Transverse colon (tissue), 4 donors: ENCODE data around the gene FAM83C. TPM values are rescaled to one million over a fixed set of nuclear protein-coding genes. Genes with fewer than 3 reads are reported as not detected.

Source experiments
- DNase-seq: peaks from one replicate; pipeline ENCODE4 v3.0.0-alpha.2; 2019
- H3K27ac ChIP-seq, 4 donors: fragments of 200-600 bp; sonication (generic); 2 replicates each; pipeline ENCODE4 v1.5.1; 2016 to 2018; ENCODE audit warnings: inconsistent platforms in 4 of 4
- H3K27me3 ChIP-seq: fragments of 200-600 bp; sonication (generic); 2 replicates; pipeline ENCODE4 v1.5.1; 2017; ENCODE audit warnings: inconsistent platforms
- H3K36me3 ChIP-seq, 4 donors: fragments of 200-600 bp; sonication (generic); 2 replicates each; pipeline ENCODE4 v1.5.1; 2017 to 2019; ENCODE audit warnings: inconsistent platforms in 4 of 4
- H3K4me1 ChIP-seq, 4 donors: fragments of 200-600 bp; sonication (generic); 2 replicates each; pipeline ENCODE4 v1.5.1; 2017 to 2020; ENCODE audit warnings: inconsistent platforms in 4 of 4
- H3K4me3 ChIP-seq, 4 donors: fragments of 200-600 bp; sonication (generic); 1 replicate in 1 of 4; 2 replicates in 3 of 4; pipeline versions ENCODE4 v1.5.1 to v1.6.1; 2017 to 2019; ENCODE audit warnings: inconsistent platforms in 4 of 4
- H3K9me3 ChIP-seq, 2 donors: fragments of 200-600 bp; sonication (generic); 2 replicates each; pipeline ENCODE4 v1.5.1; 2017 to 2019; ENCODE audit warnings: inconsistent platforms in 2 of 2
- CTCF ChIP-seq, 5 experiments: fragments of 200-600 bp in 3 of 5; fragments of 450-650 bp in 2 of 5; sonication (generic) in 3 of 5; IDR thresholded peaks; 1 replicate in 2 of 5; 2 replicates in 3 of 5; pipeline ENCODE4 v1.5.1; 2016 to 2017; ENCODE audit warnings: antibody characterized with exemption in 5 of 5, inconsistent platforms in 3 of 5, mild to moderate bottlenecking in 2 of 5, moderate library complexity in 1 of 5
- EP300 ChIP-seq: sonication (generic); formaldehyde crosslinking; IDR thresholded peaks from one replicate; pipeline ENCODE4 v1.6.1; 2017; ENCODE audit warnings: antibody characterized with exemption, low read depth
- POLR2A ChIP-seq: fragments of 450-650 bp; IDR thresholded peaks from one replicate; pipeline ENCODE4 v1.6.1; 2016; ENCODE audit warnings: antibody characterized with exemption, mild to moderate bottlenecking, moderate library complexity
- POLR2AphosphoS5 ChIP-seq, 3 donors: sonication (generic); formaldehyde crosslinking; IDR thresholded peaks; one replicate each; pipeline ENCODE4 v1.6.1; 2016; ENCODE audit warnings: antibody characterized with exemption in 3 of 3
- WGBS, 2 donors: methylation state at CpG; one replicate each; pipeline ENCODE4 v1.1.5; 2018; ENCODE audit warnings: low coverage in 1 of 2; 5-methylcytosine and 5-hydroxymethylcytosine counted together
- in situ Hi-C, 4 donors: fragments of 200-750 bp; cut with MboI; loops; one replicate each; pipeline versions ENCODE4 v1.15.0 to v1.15.1; 2017; ENCODE audit warnings: low sequenced_read_pairs in 3 of 4, low pct_ligation_motif_present in 1 of 4, low pct_unique_long_range_greater_than_20kb in 1 of 4
- intact Hi-C: fragments of 100-400 bp; cut with DNase I; formaldehyde crosslinking; loops from one replicate; pipeline ENCODE4 v1.15.1; 2023; ENCODE audit warnings: low total_unique reads
- total RNA-seq, 4 donors: library from RNA; depleted of rRNA; stranded (reverse); fragments of >200 nt; gene quantifications; one replicate each; pipeline ENCODE4 v1.1.0, GENCODE V29; 2016

FAM83C gene
- total RNA-seq, 4 donors from 2014 or later, result 0.14 TPM; not detected in 3

DNA sequence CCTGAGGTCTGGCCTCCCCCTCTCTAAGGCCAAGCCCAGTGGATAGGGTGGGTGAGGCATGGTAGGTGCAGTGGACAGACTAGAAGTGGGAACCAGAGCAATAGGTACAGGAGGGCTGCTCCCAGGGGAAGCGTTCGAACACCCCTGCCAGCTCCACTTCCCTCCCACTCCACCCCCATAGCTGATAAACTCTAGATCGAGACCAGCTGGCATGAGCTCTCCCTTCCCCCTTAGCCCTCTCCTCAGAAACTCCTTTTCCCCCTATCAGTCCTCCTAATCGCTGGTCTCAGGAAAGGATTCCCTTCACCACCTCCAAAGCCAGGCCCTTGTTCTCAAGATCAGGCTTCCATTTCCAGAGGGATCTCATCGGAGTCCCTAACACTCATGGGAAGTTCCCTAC, 6.0 kb upstream of the FAM83C start:
- Histone ChIP-seq H3K27ac (no peak overlapping the region), H3K4me1 (peaks cover 0 to 11% (median 1%) of the 10 kb centered on the region in 4 donors), H3K4me3 (no peak overlapping the region), H3K9me3 (no peaks in the 10 kb centered on the region), H3K36me3 (no peaks in the 10 kb centered on the region), H3K27me3 (peaks cover 8% of the 10 kb centered on the region)
- in situ Hi-C loops, result loop anchor here in 1 of 4 donors (10.0 kb wide), 1 partner anchor 147 kb away; no protein-coding TSS in a partner anchor
- DNase-seq, result no peak
- TF ChIP-seq CTCF (IDR thresholded peaks at IDR 0.05), result no peak
- no peak for TF ChIP-seq EP300
- TF ChIP-seq POLR2A, result no peak
- intact Hi-C loops, result no loop called here
- WGBS, 2 donors, result 62 to 68% methylated on average over 3 to 5 of the region's 5 CpGs

- H3K27me3 ChIP-seq, result peaks cover 8% of the 10 kb centered on the region
- in situ Hi-C loops, result loop anchor here in 1 of 4 donors (10.0 kb wide), 1 partner anchor 147 kb away; no protein-coding TSS in a partner anchor
- WGBS, 2 donors, result 88% methylated on average over 14 of the region's 14 CpGs; no CpG with 5 or more reads in 1 of the 2 donors
- no peak for DNase-seq
- H3K4me1 ChIP-seq, result peaks cover 0 to 7% (median 0%) of the 10 kb centered on the region in 4 donors
- no peaks in the 10 kb centered on the region for H3K9me3 ChIP-seq
- TF ChIP-seq CTCF (IDR thresholded peaks at IDR 0.05) (no peak), POLR2AphosphoS5 (IDR thresholded peaks at IDR 0.05) (no peak), POLR2A (no peak), EP300 (no peak)
- intact Hi-C loops, result no loop called here
- H3K27ac ChIP-seq, result no peak overlapping the region
- H3K4me3 ChIP-seq, result no peak overlapping the region
- no peaks in the 10 kb centered on the region for H3K36me3 ChIP-seq
Measured at GRCh38 chr20:35297740-35298139, 5.5 kb upstream of the FAM83C start.

- Histone ChIP-seq H3K9me3 (no peaks in the 10 kb centered on the region), H3K36me3 (no peaks in the 10 kb centered on the region), H3K4me3 (no peak overlapping the region), H3K27me3 (peaks cover 8% of the 10 kb centered on the region), H3K4me1 (peaks cover 0 to 5% (median 0%) of the 10 kb centered on the region in 4 donors), H3K27ac (no peak overlapping the region)
- 58% methylated on average over 8 of the region's 8 CpGs; no CpG with 5 or more reads in 1 of the 2 donors for WGBS, 2 donors
- TF ChIP-seq CTCF (IDR thresholded peaks at IDR 0.05) (no peak), POLR2AphosphoS5 (IDR thresholded peaks at IDR 0.05) (no peak), POLR2A (no peak), EP300 (no peak)
- in situ Hi-C loops, result loop anchor here in 1 of 4 donors (10.0 kb wide), 1 partner anchor 148 kb away; no protein-coding TSS in a partner anchor
- DNase-seq, result no peak
- intact Hi-C loops, result no loop called here
Measured at GRCh38 chr20:35297155-35297554, 4.9 kb upstream of the FAM83C start.

GRCh38 chr20:35296101-35296554, 3.9 kb upstream of the FAM83C start:
- Histone ChIP-seq H3K36me3 (no peaks in the 10 kb centered on the region), H3K27me3 (peaks cover 8% of the 10 kb centered on the region), H3K4me3 (no peak overlapping the region), H3K4me1 (peaks cover 0 to 5% (median 0%) of the 10 kb centered on the region in 4 donors), H3K27ac (no peak overlapping the region), H3K9me3 (no peaks in the 10 kb centered on the region)
- TF ChIP-seq EP300 (no peak), POLR2AphosphoS5 (IDR thresholded peaks at IDR 0.05) (no peak), POLR2A (no peak), CTCF (IDR thresholded peaks at IDR 0.05) (no peak)
- DNase-seq, result no peak
- in situ Hi-C loops, result loop anchor here in 1 of 4 donors (10.0 kb wide), 1 partner anchor 149 kb away; no protein-coding TSS in a partner anchor
- 74% methylated on average over 8 of the region's 9 CpGs; no CpG with 5 or more reads in 1 of the 2 donors for WGBS, 2 donors
- intact Hi-C loops, result no loop called here
